Stimulated activated CD4-positive, alpha-beta T cell treated with anti-CD3 and anti-CD28 coated beads, Interleukin-1b, Interleukin-23, amount 100 ng/mL, for 48 hours (primary cell): ENCODE measurements around the gene C22orf42.
"Not testable (repeated sequence)": the region's sequence is repeated elsewhere in the genome, so short reads cannot be mapped to it uniquely, and the experiment has no call there.

Experiments used
- DNase-seq: peaks from one replicate; pipeline ENCODE4 v3.0.0-alpha.2; 2020

C22orf42 gene

GRCh38 chr22:32183625-32184024, 24.5 kb upstream of the C22orf42 start:
- no peak for DNase-seq

- no peak for DNase-seq
Measured at GRCh38 chr22:32181043-32181442, 21.9 kb upstream of the C22orf42 start.

- no peak for DNase-seq
Measured at GRCh38 chr22:32177221-32177765, 18.2 kb upstream of the C22orf42 start.

GRCh38 chr22:32175683-32176644, 16.9 kb upstream of the C22orf42 start:
- DNase-seq = no peak

- DNase-seq = no peak
Measured at GRCh38 chr22:32175115-32175514, 16.0 kb upstream of the C22orf42 start.

GRCh38 chr22:32165681-32166080, 6.6 kb upstream of the C22orf42 start:
- DNase-seq = no peak

GRCh38 chr22:32164075-32164860, 5.2 kb upstream of the C22orf42 start:
- no peak for DNase-seq

- not testable (repeated sequence) for DNase-seq
Measured at GRCh38 chr22:32160411-32160810, 1.3 kb upstream of the C22orf42 start.

GRCh38 chr22:32157632-32158031, 1.5 kb downstream of the C22orf42 start:
- not testable (repeated sequence) for DNase-seq

- not testable (repeated sequence) for DNase-seq
Measured at GRCh38 chr22:32154727-32155126, 4.4 kb downstream of the C22orf42 start.

GRCh38 chr22:32151641-32152040, 7.5 kb downstream of the C22orf42 start:
- DNase-seq = not testable (repeated sequence)

GRCh38 chr22:32150647-32151046, 8.5 kb downstream of the C22orf42 start:
- not testable (repeated sequence) for DNase-seq

GRCh38 chr22:32148372-32148771, 10.7 kb downstream of the C22orf42 start:
- DNase-seq = not testable (repeated sequence)

- not testable (repeated sequence) for DNase-seq
Measured at GRCh38 chr22:32147128-32147527, 12.0 kb downstream of the C22orf42 start.

- DNase-seq = no peak
Measured at GRCh38 chr22:32144496-32145274, 14.4 kb downstream of the C22orf42 start.

- no peak for DNase-seq
Measured at GRCh38 chr22:32142600-32142999, 16.5 kb downstream of the C22orf42 start.

GRCh38 chr22:32140688-32141087, 18.4 kb downstream of the C22orf42 start:
- not testable (repeated sequence) for DNase-seq

GRCh38 chr22:32138576-32138975, 20.5 kb downstream of the C22orf42 start:
- not testable (repeated sequence) for DNase-seq

- peak; percentile 68 for DNase-seq
Measured at GRCh38 chr22:32137731-32138324, 21.3 kb downstream of the C22orf42 start.

- DNase-seq = not testable (repeated sequence)
Measured at GRCh38 chr22:32136881-32137280, 22.2 kb downstream of the C22orf42 start.

GRCh38 chr22:32135958-32136357, 23.1 kb downstream of the C22orf42 start:
- not testable (repeated sequence) for DNase-seq

GRCh38 chr22:32134796-32135195, 24.3 kb downstream of the C22orf42 start:
- DNase-seq = not testable (repeated sequence)
